ENCODE data around the gene EVL.

Gene EVL

DNA sequence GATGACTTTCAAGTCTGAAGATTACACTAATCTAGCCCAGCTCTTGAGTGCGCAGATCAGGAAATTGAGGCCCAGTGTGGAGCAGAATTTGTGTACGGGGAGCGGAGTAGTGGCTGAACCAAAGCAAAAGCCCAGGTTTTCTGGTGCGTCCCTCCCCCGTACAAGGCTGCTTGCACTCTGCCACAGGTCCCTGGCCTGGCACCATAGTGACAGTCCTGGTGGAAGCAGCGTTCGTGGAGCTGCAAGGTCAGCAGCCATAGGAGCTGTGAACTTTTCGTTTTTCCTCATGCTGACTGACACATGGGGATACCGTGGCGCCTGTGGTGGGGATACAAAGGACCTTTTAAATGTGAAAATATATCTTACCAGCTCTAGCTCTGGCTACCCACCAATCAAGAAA is 1.7 kb downstream of the EVL start:
- no peak for DNase-seq (ENCODE audit: low spot score)

DNA sequence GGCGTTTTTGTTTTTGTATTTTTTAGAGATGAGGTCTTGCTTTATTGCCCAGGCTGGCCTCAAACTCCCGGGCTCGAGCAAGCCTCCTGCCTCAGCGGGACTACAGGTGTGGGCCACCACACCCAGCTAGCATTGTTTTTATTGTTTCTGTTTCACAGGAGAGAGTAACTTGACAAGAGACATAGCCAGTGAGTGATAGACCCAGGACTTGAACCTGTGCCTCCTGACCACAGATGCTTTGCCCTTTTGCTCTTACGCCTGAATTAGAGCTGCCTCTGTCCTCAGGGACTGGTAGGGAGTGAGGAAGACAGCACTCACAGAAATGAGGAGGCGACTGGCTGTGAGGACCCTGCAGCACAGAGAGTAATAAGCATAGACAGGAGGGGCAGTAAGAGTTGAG is 2.3 kb downstream of the EVL start:
- DNase-seq (ENCODE audit: low spot score) = no peak

DNA sequence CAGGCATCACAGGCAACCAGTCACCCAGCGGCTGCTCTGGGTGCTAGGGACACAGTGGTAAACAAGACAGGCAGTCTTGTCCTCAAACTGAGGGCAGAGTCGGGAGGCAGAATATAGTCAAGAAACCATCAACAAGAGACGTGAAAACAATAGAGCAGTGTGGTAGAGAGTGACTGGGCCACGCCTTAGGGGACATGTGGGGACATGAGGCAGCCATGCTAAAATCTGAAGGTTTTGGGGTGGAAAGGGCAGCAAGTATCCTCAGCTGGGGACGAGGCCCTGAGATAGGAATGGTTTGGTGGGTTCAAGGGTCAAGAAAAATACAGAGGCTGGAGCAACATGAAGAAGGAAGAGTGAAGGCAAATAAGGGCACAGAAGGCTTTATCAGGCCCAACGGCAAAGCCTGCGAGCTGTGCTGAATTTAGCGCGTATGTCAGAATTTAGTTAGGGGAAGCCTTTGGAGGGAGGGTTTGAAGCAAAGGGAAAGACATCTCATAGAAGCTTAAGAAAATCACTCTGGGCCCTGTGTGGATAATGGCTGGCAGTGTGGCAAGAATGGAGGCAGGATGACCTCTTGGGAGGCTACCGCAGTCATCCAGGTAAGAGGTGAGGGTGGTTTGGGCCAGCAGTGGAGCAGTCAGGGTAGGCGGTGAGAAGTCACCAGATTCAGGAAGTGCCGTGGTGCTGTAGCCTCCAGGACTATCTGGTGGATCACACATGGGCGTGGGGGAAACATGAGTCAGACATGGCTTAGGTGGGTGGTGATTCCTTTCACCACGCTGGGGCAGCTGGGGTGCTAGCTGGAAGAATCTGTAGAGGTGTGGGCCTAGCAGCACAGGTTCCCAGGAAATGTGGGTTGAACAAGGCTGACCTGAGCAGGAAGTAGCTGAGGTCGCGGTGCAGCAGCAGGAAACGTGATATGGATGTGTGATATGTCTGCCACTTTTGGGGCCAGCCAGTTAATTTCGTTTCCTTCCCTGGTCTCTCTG is 3.0 kb downstream of the EVL start:
- DNase-seq (ENCODE audit: low spot score) = peak; percentile 55

DNA sequence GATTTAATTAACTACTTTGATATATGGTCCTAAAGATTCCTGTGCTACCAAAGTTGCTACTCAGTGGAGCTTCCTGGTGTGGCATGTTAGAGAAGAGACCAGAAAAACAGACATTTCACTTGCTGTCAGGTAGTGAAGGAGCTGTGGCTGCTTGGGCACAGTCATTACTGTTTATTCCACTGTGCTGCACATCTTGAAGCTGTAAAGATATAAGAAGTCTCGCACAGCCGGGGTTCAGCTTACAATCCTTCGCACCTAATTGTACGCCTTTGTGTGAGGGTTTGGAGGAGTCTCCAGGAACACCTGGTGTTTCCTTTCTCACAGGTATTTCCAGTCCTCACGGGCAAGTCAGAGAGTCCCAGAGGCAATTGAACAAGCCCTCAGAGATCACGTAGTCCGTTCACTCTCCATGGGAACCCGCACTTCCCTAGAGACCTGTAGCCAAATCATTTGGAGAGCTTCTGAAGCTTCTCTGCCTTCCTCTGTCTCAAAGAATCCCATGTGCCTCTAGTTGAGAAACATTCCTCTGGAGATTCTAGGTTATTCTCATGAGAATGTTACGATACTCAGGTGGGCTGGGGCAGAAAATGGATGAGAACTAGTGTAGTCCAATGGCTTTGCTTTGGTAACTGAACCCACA is 4.1 kb downstream of the EVL start:
- no peak for DNase-seq (ENCODE audit: low spot score)

DNA sequence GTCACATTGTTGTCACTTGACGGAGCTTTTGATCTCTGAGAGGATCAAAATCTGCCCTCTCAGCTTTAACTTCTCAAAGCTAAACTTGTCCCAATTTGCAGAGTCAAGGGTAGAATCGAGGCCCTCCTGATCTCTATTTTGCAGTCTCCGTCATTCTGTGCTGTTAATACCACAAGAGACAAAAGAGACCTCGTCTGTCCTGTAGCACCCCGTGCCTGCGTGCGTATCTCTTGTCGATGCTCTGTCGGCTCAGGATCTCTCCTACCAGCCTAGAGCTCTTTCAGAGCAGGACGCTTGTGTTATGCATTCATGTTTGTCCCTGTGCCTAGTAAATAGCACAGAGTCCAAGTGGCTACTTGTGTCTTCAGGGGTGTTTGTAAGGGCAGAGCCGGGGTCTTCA is 5.1 kb downstream of the EVL start:
- no peak for DNase-seq (ENCODE audit: low spot score)

DNA sequence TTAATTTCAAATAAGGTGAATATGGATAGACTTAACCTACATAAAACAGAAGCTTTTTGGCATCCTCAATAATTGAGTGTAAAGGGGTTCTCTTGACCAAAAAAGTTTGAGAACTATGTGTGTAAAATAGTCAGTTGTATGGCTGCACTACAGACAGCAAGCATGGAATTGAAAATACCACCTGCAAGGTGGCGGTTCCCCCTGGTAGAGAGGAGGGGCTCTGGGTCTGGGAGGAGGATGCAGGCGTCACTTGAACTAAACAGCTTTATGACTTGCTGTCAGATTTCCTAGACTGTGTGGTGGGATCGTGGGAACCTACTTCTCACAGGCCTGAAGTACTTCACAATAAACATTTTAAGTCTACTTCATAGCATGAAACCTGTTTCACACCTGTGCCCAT is 6.3 kb downstream of the EVL start:
- DNase-seq (ENCODE audit: low spot score) = no peak

DNA sequence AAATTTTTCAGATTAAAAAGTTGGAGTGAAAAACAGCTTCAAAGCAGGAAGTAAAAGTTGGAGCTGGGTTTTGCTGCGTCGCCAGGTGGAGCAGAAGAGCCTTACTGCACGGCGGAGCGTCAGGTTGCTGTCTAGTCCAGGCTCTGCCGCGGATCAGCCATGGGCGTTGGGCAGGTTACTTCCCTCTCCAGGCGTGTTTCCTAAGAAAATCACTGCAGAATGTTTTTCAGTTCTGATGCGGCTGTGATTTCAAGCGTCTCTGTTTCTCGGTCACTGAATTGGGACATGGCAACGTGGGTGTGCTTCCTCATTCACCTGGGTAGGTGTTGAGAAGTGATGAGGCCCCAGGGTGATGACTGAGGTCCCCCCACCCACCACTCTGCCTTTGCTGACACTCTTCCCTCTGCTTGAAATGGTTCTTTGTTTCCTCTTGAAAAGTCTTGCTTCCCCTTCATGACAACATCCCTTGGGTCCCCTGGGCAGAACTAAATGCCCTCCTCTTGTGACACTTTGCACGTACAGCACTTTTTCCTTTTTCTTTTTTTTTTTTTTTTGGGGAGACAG is 7.6 kb downstream of the EVL start:
- no peak for DNase-seq (ENCODE audit: low spot score)

DNA sequence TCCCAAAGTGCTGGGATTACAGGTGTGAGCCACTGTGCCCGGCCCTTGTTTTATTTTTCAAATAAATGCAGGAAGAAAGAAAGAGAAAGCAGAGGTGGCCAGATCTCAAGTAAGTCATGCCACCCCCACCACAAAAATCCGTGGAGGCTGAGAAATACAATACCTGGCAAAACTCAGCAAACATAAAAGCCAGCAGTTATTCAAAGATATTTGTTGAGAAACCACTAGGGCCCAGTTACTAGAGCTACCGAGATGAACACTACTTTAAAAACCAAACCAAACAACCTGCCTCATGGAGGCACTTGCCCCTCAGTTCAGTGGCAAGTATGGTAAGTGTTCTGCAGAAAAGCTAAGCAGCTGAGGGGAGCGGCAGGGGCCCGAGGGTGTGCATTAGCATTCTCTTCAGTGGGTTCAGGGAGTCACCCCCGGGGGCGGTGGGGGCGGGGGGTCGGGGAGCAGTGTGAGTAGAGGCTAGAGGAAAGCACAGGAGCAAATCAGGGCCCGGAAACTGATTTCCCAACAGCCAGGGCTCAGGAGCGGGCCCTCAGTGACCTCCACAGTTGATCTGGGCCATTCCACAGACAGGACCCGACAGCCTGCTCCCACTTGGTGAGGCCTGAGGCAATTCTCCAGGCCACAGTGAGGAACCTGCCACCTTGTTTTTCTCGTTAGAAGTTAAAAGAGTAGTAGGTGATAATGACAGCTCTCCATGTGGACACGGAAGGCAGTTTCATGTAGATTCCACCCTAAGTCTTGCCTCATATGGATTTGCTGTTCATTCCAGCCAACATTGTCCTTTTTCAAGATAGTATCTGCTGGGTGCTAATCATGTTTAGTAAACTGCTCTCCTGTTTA is 8.6 kb downstream of the EVL start:
- DNase-seq (ENCODE audit: low spot score) = no peak

DNA sequence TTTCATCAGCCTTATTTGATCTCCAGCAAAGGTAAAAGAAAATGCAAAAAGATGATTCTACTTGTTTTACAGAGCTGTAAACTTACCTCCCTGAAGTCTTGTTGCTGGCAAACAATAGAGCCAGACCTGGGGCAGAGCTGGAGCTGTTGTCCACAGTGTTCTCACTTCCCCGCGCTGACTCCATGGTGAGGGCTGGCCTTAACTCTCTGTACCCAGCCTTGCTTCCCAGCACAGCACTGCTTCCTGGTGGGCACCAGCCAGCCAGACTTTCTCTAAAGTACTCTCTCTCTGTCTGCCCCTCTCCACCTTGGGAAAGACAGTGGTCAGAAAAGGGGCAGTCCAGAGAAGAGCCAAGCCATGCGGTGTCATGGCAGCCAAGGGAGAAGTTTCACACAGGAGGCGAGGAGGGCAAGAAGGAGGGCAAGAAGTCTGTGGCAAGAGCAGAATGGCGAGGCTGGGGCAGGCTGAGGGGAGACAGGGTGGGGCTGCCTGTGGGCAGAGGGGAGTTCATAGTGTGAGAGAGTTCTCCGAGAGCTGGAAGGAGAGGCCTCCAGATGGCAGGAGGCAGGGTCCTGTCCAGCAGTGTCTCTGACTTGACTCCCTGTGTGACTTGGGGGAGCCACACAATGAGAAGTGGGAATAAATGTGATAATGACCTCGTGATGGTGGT is 9.3 kb downstream of the EVL start:
- no peak for DNase-seq (ENCODE audit: low spot score)

DNA sequence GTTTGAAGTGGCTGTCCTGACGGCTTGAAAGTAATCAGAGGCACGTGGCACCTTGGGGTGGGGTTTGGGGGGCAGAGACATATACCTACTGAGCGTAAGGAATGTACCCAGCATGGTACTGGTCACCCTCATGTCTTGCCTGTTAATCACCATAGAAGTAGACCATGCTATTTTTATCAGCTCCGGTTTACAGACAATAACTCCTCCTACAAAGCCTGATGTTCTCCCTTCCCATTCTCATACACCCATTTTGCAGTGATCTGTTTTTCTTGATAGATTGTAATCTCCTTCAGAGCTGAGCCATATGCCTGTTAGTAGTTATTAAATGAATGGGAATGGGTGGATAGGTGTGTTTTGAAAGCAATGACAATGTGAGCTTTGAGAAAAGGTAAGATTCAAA is 10.5 kb downstream of the EVL start:
- no peak for DNase-seq (ENCODE audit: low spot score)

DNA sequence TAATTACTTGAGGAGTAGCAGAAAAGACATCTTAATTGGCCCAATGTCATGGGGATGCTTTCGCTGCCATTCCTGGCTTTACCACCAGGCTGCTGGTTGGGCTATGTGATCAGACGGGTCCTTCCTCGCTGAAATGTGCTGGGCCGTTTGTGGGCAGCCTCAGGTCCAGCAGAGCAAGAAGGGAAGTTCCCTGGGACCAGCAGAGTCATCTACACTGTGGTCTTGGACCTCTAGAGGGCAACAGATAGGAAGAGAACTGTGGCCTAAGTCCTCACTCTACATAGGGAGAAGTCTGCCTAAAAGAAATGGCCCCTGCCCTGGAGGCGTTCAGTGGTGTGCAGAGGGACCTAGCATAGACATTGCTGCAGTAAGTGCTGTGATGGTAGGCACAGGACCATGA is 10.9 kb downstream of the EVL start:
- DNase-seq (ENCODE audit: low spot score) = no peak

DNA sequence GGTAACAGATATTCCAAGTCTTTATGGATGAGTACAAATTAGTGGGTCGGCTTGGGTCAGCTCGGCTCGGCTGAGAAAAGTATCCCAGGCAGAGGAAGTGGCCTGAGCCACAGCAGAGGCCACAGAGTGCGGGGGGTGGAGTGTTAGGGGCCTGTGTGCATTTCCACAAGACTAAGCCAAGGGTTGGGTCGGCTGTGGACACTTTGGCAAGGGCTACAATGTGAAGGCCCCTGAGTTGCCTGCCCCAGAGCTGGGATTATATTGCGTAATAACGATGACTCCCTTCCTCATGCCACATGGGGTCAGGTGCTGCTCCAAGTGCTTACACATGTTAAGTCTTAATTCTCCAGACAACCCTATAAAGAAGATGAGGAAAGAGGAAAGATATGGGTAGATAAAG is 11.4 kb downstream of the EVL start:
- no peak for DNase-seq (ENCODE audit: low spot score)

DNA sequence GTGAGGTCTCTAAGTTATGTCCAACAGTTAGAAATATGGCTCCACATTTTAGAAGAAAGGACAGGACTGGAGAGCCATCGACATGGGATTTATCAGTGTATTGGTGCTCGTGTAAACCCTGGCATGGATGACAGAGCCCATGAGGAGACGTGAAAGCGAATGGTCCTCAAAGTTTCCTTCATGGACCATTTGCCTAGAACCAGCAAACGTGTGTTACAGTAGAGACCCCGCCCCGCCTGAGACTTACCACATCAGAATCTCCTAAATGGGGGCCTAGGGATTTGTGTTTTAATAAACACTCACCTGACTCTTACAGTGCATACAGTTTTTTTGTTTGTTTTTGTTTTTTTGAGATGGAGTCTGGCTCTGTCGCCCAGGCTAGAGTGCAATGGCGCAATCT is 12.2 kb downstream of the EVL start:
- no peak for DNase-seq (ENCODE audit: low spot score)

DNA sequence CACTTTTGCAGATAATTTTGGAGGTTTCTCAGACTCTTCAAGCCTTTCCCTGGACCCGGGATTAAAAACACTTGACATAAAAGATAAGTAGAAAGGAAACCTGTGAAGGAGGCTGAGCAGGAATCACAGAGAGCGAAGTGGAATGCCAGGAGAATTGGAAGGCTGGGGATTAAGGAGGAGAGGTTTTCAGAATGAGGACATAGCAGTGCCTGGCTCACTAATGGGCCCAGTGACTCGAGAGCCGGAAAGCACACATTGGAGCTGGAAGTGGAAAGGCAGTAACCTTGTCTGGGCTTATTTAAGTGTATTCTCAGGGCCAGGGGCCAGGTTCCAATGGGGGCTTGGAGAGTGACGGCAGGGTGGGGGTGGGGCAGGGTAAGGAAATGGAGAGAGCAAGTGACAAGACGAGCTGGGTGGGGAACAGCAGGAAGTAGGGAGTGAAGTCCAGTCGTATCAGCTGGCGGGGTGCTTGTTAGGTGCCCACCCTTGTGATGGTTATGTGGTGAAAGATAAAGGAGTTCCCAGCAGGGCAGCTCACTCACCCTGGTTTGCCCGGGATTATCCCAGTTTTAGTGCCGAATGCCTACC is 13.1 kb downstream of the EVL start:
- no peak for DNase-seq (ENCODE audit: low spot score)

DNA sequence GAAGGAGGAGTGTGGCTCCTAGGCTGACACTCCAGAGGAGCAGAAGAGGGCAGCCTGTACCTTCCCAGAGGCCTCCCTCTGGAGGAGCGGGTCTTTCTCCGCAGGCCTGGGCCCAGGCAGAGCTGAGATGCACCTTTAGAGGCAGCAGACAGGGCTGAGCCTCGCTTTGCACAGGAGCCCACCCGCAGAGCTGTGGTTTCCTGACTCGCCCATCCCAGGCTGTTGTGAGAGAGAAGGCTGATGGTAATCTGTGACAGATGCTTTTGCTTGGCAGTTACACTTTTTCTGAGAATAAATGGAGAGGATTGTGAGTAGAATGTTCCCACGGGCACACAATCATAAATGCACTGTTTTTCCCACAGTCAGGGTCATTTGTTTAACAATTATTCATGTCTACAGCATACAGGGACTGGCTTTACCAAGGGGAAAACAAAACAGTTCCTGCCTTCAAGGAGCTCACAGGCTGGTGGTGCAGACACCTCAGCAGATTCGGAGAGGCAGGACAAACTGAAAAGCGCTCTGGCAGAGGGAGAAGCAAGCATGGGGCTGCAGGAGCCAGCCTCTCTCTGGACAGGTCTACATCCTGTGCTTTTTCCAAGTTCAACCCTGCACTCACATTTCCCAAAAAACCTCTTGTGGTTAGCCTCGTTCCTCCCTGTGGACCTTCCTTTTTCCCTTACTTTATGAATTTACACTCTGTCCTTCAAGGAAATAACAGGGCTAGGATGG is 13.9 kb downstream of the EVL start:
- no peak for DNase-seq (ENCODE audit: low spot score)

DNA sequence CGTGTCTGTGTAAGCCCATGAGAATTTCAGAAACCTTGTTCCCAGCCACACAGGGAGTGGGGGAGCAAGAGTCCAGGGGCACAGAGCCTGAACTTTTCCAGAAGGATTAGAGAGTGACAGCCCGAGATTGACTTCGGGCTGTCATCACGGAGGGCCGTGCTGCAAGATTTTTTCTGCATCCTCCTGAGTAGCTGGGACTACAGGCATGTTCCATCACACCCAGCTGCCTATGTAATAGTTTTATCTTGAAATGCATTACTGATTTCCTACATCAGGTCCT is 14.4 kb downstream of the EVL start:
- no peak for DNase-seq (ENCODE audit: low spot score)

DNA sequence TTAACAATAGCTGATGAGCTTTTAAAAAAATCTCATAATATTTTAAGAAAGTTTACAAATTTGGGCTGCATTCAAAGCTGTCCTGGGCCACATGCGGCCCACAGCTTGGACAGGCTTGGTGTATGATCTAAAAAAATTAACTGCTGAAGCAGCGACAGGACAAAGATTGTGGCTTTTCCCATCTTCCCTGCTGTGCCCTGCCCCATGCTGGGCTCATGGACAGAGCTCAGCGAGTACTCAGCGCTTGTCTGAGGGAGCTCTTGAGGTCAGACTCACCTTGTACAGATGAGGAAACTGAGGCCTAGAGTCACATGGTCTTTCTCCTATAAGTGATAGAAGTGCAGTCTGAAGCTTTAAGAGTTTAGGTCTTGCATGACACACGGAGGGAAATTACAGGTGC is 15.0 kb downstream of the EVL start:
- DNase-seq (ENCODE audit: low spot score) = no peak

DNA sequence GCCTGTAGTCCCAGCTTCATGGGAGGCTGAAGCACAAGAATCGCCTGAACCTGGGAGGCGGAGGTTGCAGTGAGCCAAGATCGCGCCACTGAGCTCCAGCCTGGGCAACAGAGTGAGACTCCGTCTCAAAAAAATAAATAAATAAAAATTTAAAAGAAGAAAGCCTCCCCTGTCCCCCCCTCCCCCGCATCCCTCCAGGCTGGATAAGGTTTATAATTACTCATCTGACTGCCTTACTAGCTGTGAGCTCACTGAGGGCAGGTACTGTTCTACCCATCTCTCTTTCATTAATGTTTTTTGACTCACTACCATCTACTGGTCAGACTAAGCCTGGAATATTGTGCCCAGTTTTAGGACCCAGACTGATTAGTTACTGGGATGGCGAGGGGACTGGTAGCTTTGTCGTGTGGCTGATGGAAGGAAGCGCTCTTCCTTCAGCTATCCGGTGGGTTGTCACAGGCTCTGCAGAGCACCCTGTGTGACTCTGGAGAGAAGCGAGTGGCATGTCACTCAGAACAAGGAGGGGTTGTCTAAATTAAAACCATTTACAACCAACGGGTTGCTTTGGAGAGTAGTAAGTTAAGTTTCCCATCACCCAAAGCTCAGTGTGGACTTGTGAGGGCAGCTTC is 16.9 kb downstream of the EVL start:
- no peak for DNase-seq (ENCODE audit: low spot score)

DNA sequence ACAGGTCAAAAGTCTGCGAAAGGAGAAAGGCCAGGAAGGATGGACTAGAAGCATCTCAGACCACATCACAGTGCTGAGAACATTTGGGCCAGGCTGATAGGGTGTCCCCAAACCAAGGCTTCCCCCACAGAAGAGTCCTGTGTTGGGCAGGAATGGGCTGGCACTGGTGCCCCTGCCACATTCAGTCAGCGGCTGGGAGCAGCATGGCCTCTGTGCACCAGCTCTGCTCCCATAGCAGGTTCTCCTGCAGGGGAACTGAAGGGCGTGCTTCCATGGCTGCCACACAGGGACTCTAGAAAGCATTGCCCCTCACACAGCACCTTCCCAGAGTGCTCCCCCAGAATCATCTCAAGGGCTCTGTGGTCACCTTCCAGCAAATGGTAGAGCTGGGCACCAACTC is 17.5 kb downstream of the EVL start:
- DNase-seq (ENCODE audit: low spot score) = no peak

DNA sequence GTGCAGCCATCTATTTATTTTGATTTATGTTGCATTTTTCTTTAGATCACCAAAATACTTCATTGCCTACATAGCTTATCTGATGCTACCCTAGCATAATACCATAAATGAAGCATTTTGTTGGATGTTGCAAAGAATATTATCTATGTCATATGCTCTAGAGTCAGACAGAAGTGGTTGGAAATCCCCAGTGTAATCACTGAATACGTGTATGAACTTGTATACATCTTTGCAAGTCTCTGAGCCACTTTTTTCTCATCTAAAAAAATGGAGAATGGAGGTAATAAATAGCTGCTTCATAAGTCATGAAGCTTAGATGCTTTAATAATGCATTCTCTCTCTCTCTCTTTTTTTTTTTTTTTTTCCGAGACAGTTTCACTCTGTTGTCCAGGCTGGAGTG is 18.5 kb downstream of the EVL start:
- DNase-seq (ENCODE audit: low spot score) = no peak

DNA sequence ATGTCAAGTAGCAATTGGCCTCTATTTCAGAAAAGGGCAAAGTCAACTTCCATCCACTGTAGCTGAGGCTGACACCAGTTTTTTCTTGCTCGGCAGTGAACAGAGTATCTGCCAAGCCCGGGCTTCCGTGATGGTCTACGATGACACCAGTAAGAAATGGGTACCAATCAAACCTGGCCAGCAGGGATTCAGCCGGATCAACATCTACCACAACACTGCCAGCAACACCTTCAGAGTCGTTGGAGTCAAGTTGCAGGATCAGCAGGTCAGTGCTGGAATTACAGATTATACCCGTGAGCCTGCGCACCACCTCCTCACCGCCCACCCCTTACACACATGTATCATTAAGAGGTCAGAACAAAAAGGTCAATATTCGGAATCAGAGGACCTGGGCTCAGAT is 19.4 kb downstream of the EVL start:
- no peak for DNase-seq (ENCODE audit: low spot score)

All from LoVo (cell line).